Measurements from ENCODE around the gene CAMSAP2. TPM values are rescaled to one million over a fixed set of nuclear protein-coding genes. Genes with fewer than 3 reads are reported as not detected.

The CAMSAP2 gene
- total RNA-seq, 1 donor from 2014 or later, result 1.4 TPM

DNA sequence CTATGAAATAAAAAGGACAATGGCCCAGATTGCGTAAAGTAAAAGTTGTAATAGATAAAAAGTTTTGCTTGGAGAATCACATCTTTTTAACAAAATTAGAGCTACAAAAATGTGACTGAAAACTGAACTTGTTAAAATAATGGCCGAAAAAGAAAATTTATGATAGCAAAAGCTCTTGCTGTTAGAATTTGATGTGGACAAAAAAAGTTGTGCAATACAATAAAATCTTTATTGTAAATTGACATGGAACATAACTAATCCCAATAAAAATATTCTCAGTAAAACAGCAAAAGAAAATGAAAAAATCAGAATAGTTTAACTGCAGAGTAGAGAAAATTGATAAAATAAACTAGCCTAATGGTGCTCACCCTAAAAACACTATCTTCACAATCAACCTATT, 11.4 kb upstream of the CAMSAP2 start:
- Mint-ChIP-seq H3K4me1 (peaks cover 3% of the 10 kb centered on the region), H3K36me3 (ENCODE audit: low read depth) (no peaks in the 10 kb centered on the region), H3K4me3 (no peak overlapping the region), H3K27me3 (peaks cover 2% of the 10 kb centered on the region), H3K9me3 (no peaks in the 10 kb centered on the region), H3K27ac (no peak overlapping the region)
- no peak for DNase-seq
- intact Hi-C loops (cut with micrococcal nuclease), result no loop called here

DNA sequence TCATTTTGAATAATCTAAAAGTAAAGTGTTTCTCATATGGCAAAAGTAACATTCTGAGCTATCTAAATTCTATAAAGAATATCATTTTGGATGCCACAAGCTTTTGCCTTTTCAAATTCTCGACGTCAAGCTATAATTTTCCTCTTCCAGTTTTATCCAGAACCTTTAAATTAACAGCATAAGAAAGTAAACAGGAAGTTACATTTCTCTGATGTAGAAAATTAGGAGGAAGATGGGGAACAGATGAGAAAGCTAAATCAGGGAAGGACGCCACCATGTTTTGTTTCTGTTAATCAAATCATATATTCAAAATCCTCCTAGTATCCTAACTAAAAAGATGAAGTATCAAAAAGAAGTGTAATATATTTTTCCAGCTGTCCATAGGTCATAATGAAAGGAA, 8.8 kb upstream of the CAMSAP2 start:
- Mint-ChIP-seq H3K4me1 (peaks cover 5% of the 10 kb centered on the region), H3K36me3 (ENCODE audit: low read depth) (no peaks in the 10 kb centered on the region), H3K4me3 (no peak overlapping the region), H3K27ac (no peak overlapping the region), H3K27me3 (peaks cover 6% of the 10 kb centered on the region), H3K9me3 (no peaks in the 10 kb centered on the region)
- DNase-seq, result no peak
- intact Hi-C loops (cut with micrococcal nuclease), result no loop called here

DNA sequence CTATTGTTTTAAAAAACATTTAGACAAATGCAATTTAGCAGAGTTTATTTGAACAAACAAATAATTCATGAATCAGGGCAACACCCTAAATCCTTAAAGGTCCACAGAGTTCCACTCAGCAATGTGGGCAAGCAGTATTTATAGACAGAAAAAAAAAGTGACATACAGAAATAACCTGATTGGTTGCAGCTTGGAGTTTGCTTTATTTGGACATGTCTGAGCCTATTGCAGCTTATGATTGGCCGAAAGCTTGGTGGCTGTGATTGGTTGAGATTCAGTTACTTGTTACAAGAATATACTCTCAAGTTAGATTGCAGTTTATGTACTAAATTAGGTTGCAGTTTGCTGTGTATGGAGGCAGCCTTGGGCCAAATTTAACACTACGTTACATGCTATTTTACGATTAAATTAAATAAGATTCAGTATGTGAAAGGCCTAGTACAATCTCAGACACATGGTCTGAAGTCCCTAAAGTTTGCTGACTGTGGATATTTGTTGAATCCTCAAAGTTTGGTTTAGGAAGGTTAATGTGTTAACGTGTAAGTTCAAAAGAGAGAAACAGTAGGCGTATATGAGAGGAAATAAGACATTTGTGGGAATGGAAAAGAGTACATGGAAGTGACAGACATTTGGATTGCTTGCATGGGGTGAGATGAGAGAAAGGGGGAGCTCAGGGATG, 6.9 kb upstream of the CAMSAP2 start:
- Mint-ChIP-seq H3K4me3 (no peak overlapping the region), H3K36me3 (ENCODE audit: low read depth) (no peaks in the 10 kb centered on the region)

DNA sequence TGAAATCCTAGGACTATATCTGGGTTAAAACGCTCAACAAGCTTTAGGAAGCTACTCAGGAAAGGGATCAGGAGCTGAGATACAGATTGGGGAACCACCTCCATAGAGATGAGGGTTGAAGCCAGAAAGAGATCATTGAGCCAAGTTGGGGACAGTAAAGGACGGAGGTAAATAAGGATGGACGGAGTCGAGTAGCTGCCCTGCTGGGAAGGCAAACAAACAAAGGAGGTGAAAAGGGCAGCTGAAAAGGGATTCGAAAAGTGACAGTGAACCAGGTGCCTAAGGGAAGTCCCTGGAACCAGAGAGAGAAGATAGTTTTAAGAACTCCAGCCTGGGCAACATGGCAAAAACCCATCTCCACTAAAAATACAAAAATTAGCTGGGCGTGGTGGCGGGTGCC, 6.3 kb upstream of the CAMSAP2 start:
- Mint-ChIP-seq H3K27me3 (peaks cover 7% of the 10 kb centered on the region), H3K9me3 (no peaks in the 10 kb centered on the region), H3K36me3 (ENCODE audit: low read depth) (no peaks in the 10 kb centered on the region), H3K4me3 (no peak overlapping the region), H3K27ac (no peak overlapping the region), H3K4me1 (peaks cover 5% of the 10 kb centered on the region)
- intact Hi-C loops (cut with micrococcal nuclease), result no loop called here
- peak; percentile 33 for DNase-seq

More for the DNA sequence above, 6.9 kb upstream of the CAMSAP2 start:
- peak; percentile 50 for DNase-seq
- Mint-ChIP-seq H3K9me3 (no peaks in the 10 kb centered on the region), H3K27me3 (peaks cover 7% of the 10 kb centered on the region), H3K4me1 (peaks cover 5% of the 10 kb centered on the region), H3K27ac (no peak overlapping the region)
- intact Hi-C loops (cut with micrococcal nuclease), result no loop called here

DNA sequence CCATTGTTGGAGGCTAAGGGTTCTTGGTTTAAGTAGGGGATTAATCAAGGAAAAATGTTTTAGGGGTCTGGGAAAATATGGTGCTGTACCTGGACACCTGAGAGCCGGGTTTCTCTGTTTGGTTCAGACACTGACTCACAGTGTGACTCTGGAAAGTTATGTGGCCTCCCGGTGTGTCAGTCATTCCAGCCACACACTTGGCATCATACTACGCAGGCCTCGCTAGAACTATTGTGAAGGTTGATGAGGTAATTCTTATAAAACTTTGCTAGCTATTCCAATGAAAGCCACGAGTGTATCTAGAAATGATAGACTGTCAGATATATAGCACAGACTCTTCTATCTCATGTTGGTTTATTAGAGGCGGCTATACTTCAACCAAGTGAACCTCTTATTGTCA, 4.8 kb upstream of the CAMSAP2 start:
- peak; percentile 52 for DNase-seq
- Mint-ChIP-seq H3K27me3 (peaks cover 16% of the 10 kb centered on the region), H3K36me3 (ENCODE audit: low read depth) (peaks cover 2% of the 10 kb centered on the region), H3K27ac (no peak overlapping the region), H3K4me3 (no peak overlapping the region), H3K9me3 (no peaks in the 10 kb centered on the region), H3K4me1 (peaks cover 15% of the 10 kb centered on the region)
- intact Hi-C loops (cut with micrococcal nuclease), result no loop called here

DNA sequence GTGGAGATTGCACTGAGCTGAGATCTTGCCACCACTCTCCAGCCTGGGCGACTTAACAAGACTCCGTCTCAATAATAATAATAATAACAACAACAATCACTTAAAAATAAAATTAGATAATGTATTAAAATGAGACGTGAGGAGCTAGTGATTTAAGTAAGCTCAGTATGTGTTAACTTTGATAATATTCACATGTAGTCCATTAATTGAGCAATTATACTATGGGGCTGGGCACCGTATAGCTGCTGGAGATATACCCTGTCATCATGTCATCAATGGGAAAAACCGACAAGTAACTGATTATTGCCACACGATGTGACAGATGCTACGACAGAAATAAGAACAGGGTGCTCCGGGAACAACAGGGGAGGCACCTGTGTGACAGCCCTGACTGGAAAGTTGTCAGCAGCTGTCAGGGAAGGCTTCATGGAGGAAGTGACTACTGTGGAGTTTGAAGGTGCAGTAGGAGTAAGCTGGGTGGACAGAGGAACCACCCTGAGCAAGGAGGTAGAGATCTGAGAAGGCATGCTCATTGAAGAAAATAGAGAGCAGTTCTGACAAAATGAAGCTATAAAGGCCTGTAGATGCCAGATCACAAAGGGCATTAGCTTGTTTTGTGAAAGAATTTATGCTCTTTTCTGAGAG, 924 bp upstream of the CAMSAP2 start:
- H3K4me1 Mint-ChIP-seq, result peaks cover 21% of the 10 kb centered on the region
- H3K27ac Mint-ChIP-seq, result peak overlapping the region; percentile 78
- no peaks in the 10 kb centered on the region for H3K9me3 Mint-ChIP-seq
- peak; percentile 59 for DNase-seq
- intact Hi-C loops (cut with micrococcal nuclease), result loop anchor here (2.0 kb wide), 1 partner anchor 117 kb away; the partner anchor contains the start of gene KIF14
- peak overlapping the region; percentile 94 for H3K4me3 Mint-ChIP-seq
- peaks cover 38% of the 10 kb centered on the region for H3K27me3 Mint-ChIP-seq
- H3K36me3 Mint-ChIP-seq (ENCODE audit: low read depth), result peaks cover 2% of the 10 kb centered on the region

DNA sequence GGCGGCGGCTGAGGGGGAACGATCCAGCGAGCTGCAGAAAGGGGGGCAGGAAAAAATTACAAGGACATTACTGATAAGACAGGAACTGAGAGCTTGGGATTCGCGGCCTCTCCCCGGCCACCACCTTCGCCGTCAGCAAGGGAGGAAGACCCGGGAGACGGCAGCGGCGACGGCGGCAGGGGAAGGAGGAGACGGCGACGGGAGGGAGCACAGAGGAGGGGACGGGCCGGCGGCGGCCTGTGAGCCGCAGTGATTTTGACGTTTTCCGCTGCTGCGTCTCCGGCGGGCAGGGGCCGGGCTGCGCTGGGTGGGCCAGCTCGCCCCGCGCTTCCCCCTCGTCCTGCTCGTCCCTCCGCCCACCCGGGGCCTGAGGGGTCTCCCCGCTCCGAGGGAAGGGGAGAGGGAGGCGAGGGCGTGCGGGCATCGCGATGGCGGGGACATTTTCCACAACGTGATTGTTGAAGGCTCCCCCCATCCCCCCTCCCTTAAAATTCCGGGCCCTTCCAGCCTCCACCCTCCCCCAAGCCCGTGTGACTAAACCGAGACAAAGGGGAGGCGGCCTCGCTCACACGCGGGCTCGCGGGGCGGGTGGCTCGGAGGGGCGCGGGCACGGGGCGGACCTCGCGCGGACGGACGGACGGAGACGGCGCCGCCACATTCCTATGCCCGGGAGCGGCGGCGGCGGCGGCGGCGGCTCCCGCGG, 407 bp downstream of the CAMSAP2 start:
- peak; percentile 77 for DNase-seq
- H3K27ac Mint-ChIP-seq, result peak overlapping the region; percentile 87
- H3K36me3 Mint-ChIP-seq (ENCODE audit: low read depth), result peaks cover 2% of the 10 kb centered on the region

DNA sequence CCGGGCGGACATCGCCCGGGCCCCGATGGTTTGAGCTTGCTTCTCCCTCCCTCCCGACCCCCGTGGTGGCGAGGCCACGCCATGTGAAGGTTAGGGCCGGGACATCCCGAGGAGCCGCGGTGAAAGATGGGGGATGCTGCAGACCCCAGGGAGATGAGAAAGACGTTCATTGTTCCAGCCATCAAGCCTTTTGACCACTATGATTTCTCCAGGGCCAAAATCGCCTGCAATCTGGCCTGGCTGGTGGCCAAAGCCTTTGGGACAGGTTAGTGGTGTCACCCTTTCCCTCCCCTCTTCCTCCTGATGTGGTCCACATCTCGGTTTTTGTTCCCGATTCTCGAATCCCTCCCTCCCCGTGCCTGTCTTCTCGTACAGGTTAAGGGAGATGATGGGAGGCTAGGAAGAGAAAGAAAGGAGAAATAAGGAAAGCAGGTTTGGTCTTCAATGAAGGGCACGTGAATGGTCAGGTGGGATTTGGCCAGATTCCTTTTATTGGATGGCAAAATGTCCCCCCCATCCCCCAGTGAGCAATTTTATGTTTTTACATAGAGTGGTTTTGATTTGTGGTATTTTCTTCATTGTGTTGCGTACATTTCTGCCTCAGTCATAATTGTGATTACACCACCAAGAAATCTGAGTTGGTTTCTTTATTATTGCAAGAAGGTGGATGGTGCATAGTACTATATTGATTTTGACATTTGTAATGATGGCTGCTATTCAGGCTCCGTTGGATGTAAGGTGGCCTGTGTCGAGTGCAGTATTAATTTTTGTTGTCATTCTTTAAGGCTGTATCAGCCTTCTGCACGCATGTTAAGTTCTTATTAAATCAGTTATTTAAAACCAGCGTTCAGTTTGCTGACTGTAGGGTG, 1.2 kb downstream of the CAMSAP2 start:
- intact Hi-C loops (cut with micrococcal nuclease), result loop anchor here (1.0 to 10.0 kb wide), 3 partner anchors 71 to 145 kb away; partner anchors contain the start of genes DDX59 and KIF14
- H3K4me3 Mint-ChIP-seq, result peak overlapping the region; percentile 72
- H3K4me1 Mint-ChIP-seq, result peaks cover 23% of the 10 kb centered on the region
- H3K27me3 Mint-ChIP-seq, result peaks cover 41% of the 10 kb centered on the region
- peak overlapping the region; percentile 29 for H3K27ac Mint-ChIP-seq
- no peaks in the 10 kb centered on the region for H3K9me3 Mint-ChIP-seq
- H3K36me3 Mint-ChIP-seq (ENCODE audit: low read depth), result peaks cover 2% of the 10 kb centered on the region
- DNase-seq, result peak; percentile 55

More for the DNA sequence above, 407 bp downstream of the CAMSAP2 start:
- intact Hi-C loops (cut with micrococcal nuclease), result loop anchor here (1.0 to 2.0 kb wide), 2 partner anchors 70 to 118 kb away; partner anchors contain the start of genes DDX59 and KIF14
- H3K4me3 Mint-ChIP-seq, result peak overlapping the region; percentile 94
- peaks cover 21% of the 10 kb centered on the region for H3K4me1 Mint-ChIP-seq
- peaks cover 38% of the 10 kb centered on the region for H3K27me3 Mint-ChIP-seq
- H3K9me3 Mint-ChIP-seq, result no peaks in the 10 kb centered on the region

DNA sequence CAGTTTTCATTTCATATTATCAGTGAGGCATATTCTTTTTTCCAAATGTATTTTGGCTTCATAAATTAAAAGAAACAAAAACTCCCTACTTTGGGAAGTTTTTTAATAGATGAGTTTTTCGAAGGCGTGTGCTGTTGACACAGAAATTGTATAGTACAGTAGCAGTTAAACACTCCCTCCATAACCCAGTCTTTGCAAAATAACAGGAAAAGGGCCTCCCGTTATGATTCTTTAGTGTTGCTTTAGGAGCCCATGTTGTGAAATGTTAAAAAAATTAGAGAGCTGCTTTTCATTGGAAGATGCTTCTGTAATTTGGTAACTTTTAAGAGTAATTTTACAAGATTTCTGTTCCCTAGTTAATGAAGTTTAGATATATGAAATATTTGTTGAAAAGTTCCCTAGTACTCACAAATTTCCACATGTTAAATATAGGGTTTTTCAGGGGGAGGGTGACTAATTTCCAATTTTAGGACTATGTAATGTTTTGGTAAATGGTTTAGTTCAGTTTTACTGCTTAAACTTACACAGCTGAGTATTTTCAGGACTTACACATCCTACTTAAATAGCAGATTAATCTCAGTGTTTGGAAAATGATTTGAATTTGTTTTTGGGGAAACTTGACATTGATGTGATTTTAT, 2.0 kb downstream of the CAMSAP2 start:
- no peaks in the 10 kb centered on the region for H3K9me3 Mint-ChIP-seq
- H3K36me3 Mint-ChIP-seq (ENCODE audit: low read depth), result peaks cover 2% of the 10 kb centered on the region
- peak; percentile 30 for DNase-seq
- peaks cover 41% of the 10 kb centered on the region for H3K27me3 Mint-ChIP-seq
- H3K4me3 Mint-ChIP-seq, result peak overlapping the region; percentile 72
- peaks cover 23% of the 10 kb centered on the region for H3K4me1 Mint-ChIP-seq
- no peak overlapping the region for H3K27ac Mint-ChIP-seq
- intact Hi-C loops (cut with micrococcal nuclease), result loop anchor here (10.0 kb wide), 1 partner anchor 144 kb away; no protein-coding TSS in a partner anchor

DNA sequence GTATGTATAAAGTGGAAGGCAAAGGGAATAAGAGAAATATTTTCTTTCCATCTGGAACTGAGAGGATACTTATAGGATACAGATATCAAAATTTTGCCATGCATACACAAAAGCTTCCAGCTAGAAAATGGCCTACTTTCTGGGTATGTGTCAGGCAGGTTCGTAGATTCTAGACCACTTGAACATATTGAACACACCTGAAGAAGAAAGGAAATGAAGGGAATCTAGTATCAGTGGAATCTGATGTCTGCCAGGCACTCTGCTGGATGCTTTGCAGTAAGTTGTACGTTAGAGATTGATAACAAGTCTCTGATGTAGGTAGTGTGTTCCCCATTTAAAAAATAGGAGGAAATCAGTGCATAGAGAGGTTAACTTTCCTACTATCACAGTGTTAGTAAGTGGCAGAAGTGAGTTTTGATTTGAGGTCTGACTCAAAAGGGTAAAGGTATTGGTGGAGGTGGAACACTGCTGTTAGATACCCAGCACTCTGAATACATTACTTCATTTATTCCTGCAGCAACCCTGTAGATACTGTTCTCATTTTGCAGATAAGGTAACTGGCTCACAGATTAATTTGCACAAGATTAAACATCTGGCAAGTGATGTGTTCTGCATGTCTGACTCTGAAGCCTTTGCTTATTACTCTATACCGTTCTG, 3.0 kb downstream of the CAMSAP2 start:
- DNase-seq, result no peak
- H3K27me3 Mint-ChIP-seq, result peaks cover 44% of the 10 kb centered on the region
- H3K36me3 Mint-ChIP-seq (ENCODE audit: low read depth), result peaks cover 2% of the 10 kb centered on the region
- peaks cover 23% of the 10 kb centered on the region for H3K4me1 Mint-ChIP-seq
- no peak overlapping the region for H3K27ac Mint-ChIP-seq
- no peaks in the 10 kb centered on the region for H3K9me3 Mint-ChIP-seq
- H3K4me3 Mint-ChIP-seq, result no peak overlapping the region
- intact Hi-C loops (cut with micrococcal nuclease), result loop anchor here (10.0 kb wide), 1 partner anchor 143 kb away; no protein-coding TSS in a partner anchor

DNA sequence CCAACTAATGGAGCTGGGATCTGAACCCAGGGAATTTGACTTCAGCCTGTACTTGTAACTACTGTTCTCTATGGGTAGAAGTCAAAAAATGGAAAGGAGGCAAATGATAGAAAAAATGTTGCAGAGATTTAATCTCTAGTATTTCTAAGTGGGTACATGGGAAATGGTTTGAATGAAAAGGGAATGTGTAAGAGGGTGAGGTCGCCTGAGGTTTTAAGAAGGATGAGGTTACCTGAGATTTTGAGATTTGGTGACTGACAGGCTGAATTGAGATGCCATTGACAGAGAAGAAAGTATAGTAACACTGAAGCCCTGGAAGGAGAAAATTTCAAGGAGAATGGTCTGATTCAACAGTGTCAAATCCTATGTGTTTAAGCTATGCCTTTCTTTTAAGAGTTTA, 5.5 kb downstream of the CAMSAP2 start:
- Mint-ChIP-seq H3K27ac (no peak overlapping the region), H3K36me3 (ENCODE audit: low read depth) (no peaks in the 10 kb centered on the region), H3K9me3 (no peaks in the 10 kb centered on the region), H3K4me1 (peaks cover 13% of the 10 kb centered on the region), H3K4me3 (no peak overlapping the region), H3K27me3 (peaks cover 34% of the 10 kb centered on the region)
- DNase-seq, result no peak
- intact Hi-C loops (cut with micrococcal nuclease), result loop anchor here (10.0 kb wide), 1 partner anchor 141 kb away; no protein-coding TSS in a partner anchor

DNA sequence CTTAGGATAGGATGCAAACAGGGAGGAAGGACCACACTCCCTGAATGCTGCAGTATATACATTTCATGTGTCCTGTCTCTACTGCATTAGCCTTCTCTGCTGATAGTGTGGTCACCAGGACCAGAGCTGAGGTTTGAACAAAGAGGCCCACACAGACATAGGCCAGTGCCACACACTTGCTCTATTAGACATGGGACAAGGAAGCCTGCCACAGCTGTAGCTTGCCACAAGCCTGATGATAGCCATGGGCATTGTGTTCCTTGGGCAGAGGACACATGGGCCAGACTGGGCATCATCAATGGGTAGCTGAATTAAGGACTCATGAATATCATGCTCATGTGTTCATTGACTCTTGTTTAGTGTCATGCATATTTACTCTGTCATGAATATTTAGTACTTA, 10.4 kb downstream of the CAMSAP2 start:
- H3K9me3 Mint-ChIP-seq, result no peaks in the 10 kb centered on the region
- intact Hi-C loops (cut with micrococcal nuclease), result loop anchor here (10.0 kb wide), 1 partner anchor 136 kb away; no protein-coding TSS in a partner anchor

More for the DNA sequence above, 10.4 kb downstream of the CAMSAP2 start:
- no peak overlapping the region for H3K4me3 Mint-ChIP-seq
- H3K27me3 Mint-ChIP-seq, result peaks cover 10% of the 10 kb centered on the region
- H3K4me1 Mint-ChIP-seq, result peaks cover 8% of the 10 kb centered on the region
- no peaks in the 10 kb centered on the region for H3K36me3 Mint-ChIP-seq (ENCODE audit: low read depth)
- no peak overlapping the region for H3K27ac Mint-ChIP-seq
- DNase-seq, result no peak

All from activated CD4-positive, alpha-beta T cell treated with anti-CD3 and anti-CD28 coated beads, Interleukin-2, amount 10 ng/mL, durations not matched to agents 24 days and 14 days (primary cell).